H9 (cell line): ENCODE measurements around the gene TMEM164. TPM values are rescaled to one million over a fixed set of nuclear protein-coding genes. Genes with fewer than 3 reads are reported as not detected.

Experiments used
- DNase-seq: peaks from one replicate; pipeline ENCODE4 v3.0.0-alpha.2; 2017
- H2AFZ ChIP-seq: one replicate; pipeline ENCODE4 v1.6.1; 2013; ENCODE audit warnings: mild to moderate bottlenecking, low read length, control low read depth, moderate library complexity
- H2AK5ac ChIP-seq: 2 replicates; pipeline ENCODE4 v1.6.1; 2013; ENCODE audit warnings: low read length, control low read depth, mixed read lengths; ENCODE audit not compliant: insufficient read length
- H2BK120ac ChIP-seq: one replicate; pipeline ENCODE4 v1.6.1; 2013; ENCODE audit warnings: low read depth, mild to moderate bottlenecking, low read length, control low read depth, inconsistent platforms; ENCODE audit not compliant: poor library complexity, severe bottlenecking
- H2BK12ac ChIP-seq: 2 replicates; pipeline ENCODE4 v1.6.1; 2013; ENCODE audit warnings: low read length, control low read depth, mixed read lengths, low read depth; ENCODE audit not compliant: insufficient read length
- H2BK15ac ChIP-seq: 2 replicates; pipeline ENCODE4 v1.6.1; 2013; ENCODE audit warnings: low read depth, low read length, control low read depth
- H2BK20ac ChIP-seq: one replicate; pipeline ENCODE4 v1.6.1; 2013; ENCODE audit warnings: low read depth, mild to moderate bottlenecking, low read length, control low read depth, inconsistent platforms; ENCODE audit not compliant: poor library complexity, severe bottlenecking
- H2BK5ac ChIP-seq: 2 replicates; pipeline ENCODE4 v1.6.1; 2013; ENCODE audit warnings: low read length, control low read depth, mixed read lengths; ENCODE audit not compliant: insufficient read length
- H3K14ac ChIP-seq: 2 replicates; pipeline ENCODE4 v1.6.1; 2013; ENCODE audit warnings: low read length, control low read depth; ENCODE audit not compliant: insufficient read depth
- H3K18ac ChIP-seq: 2 replicates; pipeline ENCODE4 v1.6.1; 2013; ENCODE audit warnings: low read depth, mild to moderate bottlenecking, mixed read lengths, low read length, control low read depth; ENCODE audit not compliant: insufficient read length
- H3K23ac ChIP-seq: 2 replicates; pipeline ENCODE4 v1.6.1; 2013; ENCODE audit warnings: low read length, control low read depth, mixed read lengths, low read depth; ENCODE audit not compliant: insufficient read length
- H3K23me2 ChIP-seq: 2 replicates; pipeline ENCODE4 v1.6.1; 2013; ENCODE audit warnings: low read depth, mild to moderate bottlenecking, mixed read lengths, low read length, control low read depth; ENCODE audit not compliant: insufficient read length, poor library complexity, severe bottlenecking
- H3K27ac ChIP-seq: 2 replicates; pipeline ENCODE4 v1.5.1; 2013; ENCODE audit warnings: low read length, control low read depth, mixed read lengths, low read depth; ENCODE audit not compliant: insufficient read length
- H3K27me3 ChIP-seq: 2 replicates; pipeline ENCODE4 v1.6.1; 2013; ENCODE audit warnings: low read length, control low read depth, inconsistent platforms; ENCODE audit not compliant: insufficient read depth
- H3K4ac ChIP-seq: 2 replicates; pipeline ENCODE4 v1.6.1; 2013; ENCODE audit warnings: low read depth, mild to moderate bottlenecking, control low read depth, inconsistent platforms, low read length, moderate library complexity
- H3K4me1 ChIP-seq: 2 replicates; pipeline ENCODE4 v1.6.1; 2013; ENCODE audit warnings: low read length, control low read depth, inconsistent platforms; ENCODE audit not compliant: insufficient read depth
- H3K4me2 ChIP-seq: 2 replicates; pipeline ENCODE4 v1.6.1; 2013; ENCODE audit warnings: low read length, control low read depth, mixed read lengths; ENCODE audit not compliant: insufficient read length, insufficient read depth
- H3K56ac ChIP-seq: 2 replicates; pipeline ENCODE4 v1.6.1; 2013; ENCODE audit warnings: low read depth, mild to moderate bottlenecking, mixed read lengths, low read length, control low read depth; ENCODE audit not compliant: insufficient read length
- H3K79me1 ChIP-seq: 2 replicates; pipeline ENCODE4 v1.6.1; 2013; ENCODE audit warnings: low read depth, mild to moderate bottlenecking, moderate library complexity, low read length, control low read depth, inconsistent platforms; ENCODE audit not compliant: insufficient read depth, poor library complexity, severe bottlenecking
- H3K79me2 ChIP-seq: 2 replicates; pipeline ENCODE4 v1.6.1; 2013; ENCODE audit warnings: low read length, control low read depth, inconsistent platforms; ENCODE audit not compliant: insufficient read depth
- H3K9ac ChIP-seq: 2 replicates; pipeline ENCODE4 v1.6.1; 2013; ENCODE audit warnings: low read length, control low read depth, mixed read lengths; ENCODE audit not compliant: insufficient read length; ENCODE audit errors: extremely low read depth
- H3K9me3 ChIP-seq: one replicate; pipeline ENCODE4 v1.6.1; 2013; ENCODE audit warnings: low read depth, low read length, inconsistent platforms; ENCODE audit not compliant: control insufficient read depth
- H3T11ph ChIP-seq: one replicate; pipeline ENCODE4 v1.6.1; 2013; ENCODE audit warnings: mild to moderate bottlenecking, low read length, control low read depth, inconsistent platforms
- H4K20me1 ChIP-seq: one replicate; pipeline ENCODE4 v1.6.1; 2013; ENCODE audit not compliant: control insufficient read depth, insufficient read length, insufficient read depth
- H4K5ac ChIP-seq: 2 replicates; pipeline ENCODE4 v1.6.1; 2013; ENCODE audit warnings: low read depth, mild to moderate bottlenecking, mixed read lengths, low read length, control low read depth; ENCODE audit not compliant: insufficient read length
- H4K8ac ChIP-seq: replicated peaks from 2 replicates; pipeline ENCODE4 v1.6.1; 2013; ENCODE audit warnings: low read length, control low read depth, mixed read lengths, low read depth; ENCODE audit not compliant: insufficient read length
- H4K91ac ChIP-seq: 2 replicates; pipeline ENCODE4 v1.6.1; 2013; ENCODE audit warnings: low read depth, mild to moderate bottlenecking, moderate library complexity, mixed read lengths, low read length, control low read depth; ENCODE audit not compliant: insufficient read length
- H3K27ac Mint-ChIP-seq, 3 experiments: 2 replicates in 2 of 3; 3 replicates in 1 of 3; pipeline ENCODE4 v1.8.0; 2020 to 2021; ENCODE audit warnings: mixed read lengths in 3 of 3, mild to moderate bottlenecking in 1 of 3, moderate library complexity in 1 of 3
- H3K27me3 Mint-ChIP-seq: 2 replicates; pipeline ENCODE4 v1.8.0; 2021; ENCODE audit warnings: low read depth, mild to moderate bottlenecking, moderate library complexity, mixed read lengths
- H3K36me3 Mint-ChIP-seq, 3 experiments: 2 replicates in 2 of 3; 3 replicates in 1 of 3; pipeline ENCODE4 v1.8.0; 2020 to 2021; ENCODE audit warnings: low read depth in 3 of 3, mixed read lengths in 3 of 3; ENCODE audit not compliant: insufficient read depth in 1 of 3
- H3K4me1 Mint-ChIP-seq, 2 experiments: 2 replicates each; pipeline ENCODE4 v1.8.0; 2020; ENCODE audit warnings: mixed read lengths in 2 of 2
- H3K4me3 Mint-ChIP-seq, 2 experiments: 2 replicates in 1 of 2; 3 replicates in 1 of 2; pipeline ENCODE4 v1.8.0; 2020 to 2021; ENCODE audit warnings: mild to moderate bottlenecking in 2 of 2, mixed read lengths in 2 of 2, moderate library complexity in 1 of 2
- H3K9me3 Mint-ChIP-seq, 2 experiments: 2 replicates in 1 of 2; 3 replicates in 1 of 2; pipeline ENCODE4 v1.8.0; 2020; ENCODE audit warnings: mild to moderate bottlenecking in 2 of 2, mixed read lengths in 2 of 2, moderate library complexity in 1 of 2
- CTCF ChIP-seq: fragments of 200-600 bp; sonication (generic); conservative IDR thresholded peaks from 3 replicates; pipeline ENCODE4 v1.8.0; 2021; ENCODE audit warnings: antibody characterized with exemption, mild to moderate bottlenecking
- WGBS: extraction: QIAGEN DNeasy Blood & Tissue Kit; methylation state at CpG from one replicate; pipeline ENCODE4 v1.1.7; 2013; ENCODE audit warnings: missing lambda C conversion rate, low lambda C conversion rate, mixed read lengths; ENCODE audit not compliant: insufficient read length; ENCODE audit errors: extremely low coverage; 5-methylcytosine and 5-hydroxymethylcytosine counted together
- total RNA-seq: library from RNA; stranded (reverse); gene quantifications from 2 replicates; pipeline ENCODE4 v1.2.1, GENCODE V29; 2021

The TMEM164 gene
- total RNA-seq, 1 experiment from 2014 or later: 30.4 TPM

- peaks cover 0 to 4% (median 0%) of the 10 kb centered on the region in 3 experiments; a peak in 1 of 7 replicates for H3K36me3 Mint-ChIP-seq
- Histone ChIP-seq H2BK120ac (no peak overlapping the region), H3K56ac (no peak overlapping the region), H3K4me1 (peaks cover 3% of the 10 kb centered on the region; the same call in 1 of the 2 replicates), H2AFZ (no peak overlapping the region), H4K20me1 (no peaks in the 10 kb centered on the region), H3K4ac (no peak overlapping the region), H2BK12ac (no peak overlapping the region), H3K14ac (no peak overlapping the region), H3K4me2 (no peak overlapping the region), H3K9ac (no peak overlapping the region), H3K79me2 (no peaks in the 10 kb centered on the region), H3K27ac (no peak overlapping the region), H2AK5ac (no peak overlapping the region), H2BK15ac (no peak overlapping the region), H3K79me1 (no peaks in the 10 kb centered on the region), H3K23me2 (no peaks in the 10 kb centered on the region), H3T11ph (no peak overlapping the region), H3K18ac (no peak overlapping the region), H4K5ac (no peak overlapping the region), H3K9me3 (no peaks in the 10 kb centered on the region), H4K91ac (no peak overlapping the region), H2BK5ac (no peak overlapping the region), H2BK20ac (no peak overlapping the region), H3K27me3 (no peaks in the 10 kb centered on the region), H3K23ac (no peak overlapping the region), H4K8ac (no peak overlapping the region)
- peaks cover 16% of the 10 kb centered on the region in 2 experiments for H3K4me1 Mint-ChIP-seq
- H3K27me3 Mint-ChIP-seq: no peaks in the 10 kb centered on the region; the same call in none of the 2 replicates
- peak; percentile 69 for TF ChIP-seq CTCF
- no peak overlapping the region for H3K27ac Mint-ChIP-seq
- H3K4me3 Mint-ChIP-seq: no peak overlapping the region
- no peak for DNase-seq
- H3K9me3 Mint-ChIP-seq: no peaks in the 10 kb centered on the region
- no CpG with 5 or more reads among the region's 2 CpGs for WGBS
Measured at GRCh38 chrX:110146521-110146920, 143.6 kb downstream of the TMEM164 start.
